HEK293 (cell line): ENCODE measurements around the gene GMPPA.

Experiments
- BCL11A ChIP-seq: fragments of 450-650 bp; formaldehyde crosslinking; IDR thresholded peaks from 2 replicates; pipeline ENCODE4 v1.5.1; 2016; ENCODE audit warnings: low read depth, missing biosample characterization, missing genetic modification characterization
- KLF17 ChIP-seq: fragments of 450-650 bp; formaldehyde crosslinking; IDR thresholded peaks from 2 replicates; pipeline ENCODE4 v1.5.1; 2016; ENCODE audit warnings: missing biosample characterization, missing genetic modification characterization
- KLF9 ChIP-seq: fragments of 450-650 bp; formaldehyde crosslinking; IDR thresholded peaks from 2 replicates; pipeline ENCODE4 v1.5.1; 2016; ENCODE audit warnings: missing biosample characterization, missing genetic modification characterization, low read depth
- TRIM28 ChIP-seq: IDR thresholded peaks from 2 replicates; pipeline ENCODE4 v1.6.1; 2011; ENCODE audit warnings: low read length, control low read depth, borderline replicate concordance
- WT1 ChIP-seq: fragments of 450-650 bp; formaldehyde crosslinking; IDR thresholded peaks from 2 replicates; pipeline ENCODE4 v1.5.1; 2016; ENCODE audit warnings: missing biosample characterization, missing genetic modification characterization
- ZBTB44 ChIP-seq: fragments of 450-650 bp; IDR thresholded peaks from 2 replicates; pipeline ENCODE4 v1.5.1; 2018; ENCODE audit warnings: missing biosample characterization, mild to moderate bottlenecking, missing genetic modification characterization
- ZFP37 ChIP-seq: fragments of 450-650 bp; formaldehyde crosslinking; IDR thresholded peaks from 2 replicates; pipeline ENCODE4 v1.5.1; 2016; ENCODE audit warnings: missing biosample characterization, missing genetic modification characterization
- ZNF133 ChIP-seq: fragments of 450-650 bp; formaldehyde crosslinking; IDR thresholded peaks from 2 replicates; pipeline ENCODE4 v1.5.1; 2016; ENCODE audit warnings: missing biosample characterization, missing genetic modification characterization
- ZNF398 ChIP-seq: fragments of 450-650 bp; formaldehyde crosslinking; IDR thresholded peaks from 2 replicates; pipeline ENCODE4 v1.5.1; 2017; ENCODE audit warnings: missing biosample characterization, missing genetic modification characterization
- ZNF501 ChIP-seq: fragments of 450-650 bp; formaldehyde crosslinking; IDR thresholded peaks from 2 replicates; pipeline ENCODE4 v1.5.1; 2016; ENCODE audit warnings: missing biosample characterization, missing genetic modification characterization
- ZNF518A ChIP-seq: fragments of 450-650 bp; formaldehyde crosslinking; conservative IDR thresholded peaks from 2 replicates; pipeline ENCODE4 v1.5.1; 2016; ENCODE audit warnings: low read depth, missing biosample characterization, missing genetic modification characterization
- ZNF626 ChIP-seq: fragments of 450-650 bp; sonication (Bioruptor Pico); formaldehyde crosslinking; IDR thresholded peaks from 2 replicates; pipeline ENCODE4 v1.5.1; 2018; ENCODE audit warnings: missing biosample characterization, missing genetic modification characterization, inconsistent platforms
- ZNF629 ChIP-seq: fragments of 450-650 bp; formaldehyde crosslinking; IDR thresholded peaks from 2 replicates; pipeline ENCODE4 v1.5.1; 2017; ENCODE audit warnings: missing biosample characterization, missing genetic modification characterization
- ZNF76 ChIP-seq: fragments of 450-650 bp; formaldehyde crosslinking; IDR thresholded peaks from 2 replicates; pipeline ENCODE4; 2016; ENCODE audit warnings: low read depth, missing biosample characterization, missing genetic modification characterization, borderline replicate concordance
- TF ChIP-seq, protein P1 (sequence below): fragments of 450-650 bp; formaldehyde crosslinking; IDR thresholded peaks from 2 replicates; pipeline ENCODE4 v1.5.1; 2017; ENCODE audit warnings: missing biosample characterization, missing genetic modification characterization
- TF ChIP-seq, protein P2 (sequence below): fragments of 450-650 bp; formaldehyde crosslinking; IDR thresholded peaks from 2 replicates; pipeline ENCODE4 v1.5.1; 2016; ENCODE audit warnings: missing biosample characterization, missing genetic modification characterization
- TF ChIP-seq, protein P3 (sequence below): fragments of 450-650 bp; formaldehyde crosslinking; IDR thresholded peaks from 2 replicates; pipeline ENCODE4 v1.5.1; 2016; ENCODE audit warnings: missing biosample characterization, missing genetic modification characterization
- TF ChIP-seq, protein P4 (sequence below): fragments of 450-650 bp; formaldehyde crosslinking; IDR thresholded peaks from 2 replicates; pipeline ENCODE4 v1.5.1; 2016; ENCODE audit warnings: missing biosample characterization, missing genetic modification characterization

Gene GMPPA

DNA sequence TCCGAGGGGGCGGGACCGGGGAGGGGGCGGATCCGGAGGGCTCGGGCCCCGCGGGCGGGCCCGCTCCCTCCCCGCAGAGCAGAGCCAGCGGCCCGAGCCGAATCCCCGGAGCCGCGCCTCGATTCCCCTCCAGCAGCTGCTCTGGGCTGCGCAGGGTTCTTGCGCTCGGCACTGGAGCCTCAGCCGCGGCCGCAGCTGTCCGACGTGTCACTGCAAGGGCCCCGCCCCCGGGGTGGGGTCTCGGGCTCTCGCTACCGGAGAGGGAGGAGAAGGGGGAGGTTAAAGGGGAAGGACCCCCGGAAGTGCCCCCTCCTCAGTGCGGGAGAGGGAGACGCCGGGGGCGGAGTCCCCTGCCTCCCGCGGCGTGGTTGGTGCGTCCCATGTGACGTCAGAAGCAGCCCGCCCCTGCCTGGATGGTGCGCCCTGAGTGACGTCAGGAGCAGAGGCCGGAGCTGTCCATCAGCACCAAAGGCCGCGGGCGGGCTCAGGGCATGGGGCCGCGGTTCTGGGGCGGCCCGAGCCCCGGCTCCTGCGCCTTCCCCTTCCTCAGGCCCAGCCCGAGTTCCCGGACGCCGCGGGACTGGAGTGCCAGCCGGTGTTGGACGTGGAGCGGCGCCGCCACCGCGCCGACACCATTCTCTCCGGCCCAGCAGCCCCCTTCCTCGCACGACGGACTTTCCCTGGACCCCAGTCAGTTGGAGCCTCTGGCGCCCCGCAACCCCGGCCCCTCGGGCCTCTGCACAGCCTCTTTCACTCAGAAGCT, 45.1 kb downstream of the GMPPA start, which contains the start of the genes CHPF and TMEM198 (continued):
- TF ChIP-seq ZNF133: no peak
- no peak for TF ChIP-seq TRIM28
- TF ChIP-seq ZNF398 (tag by site-specific recombination): peak; percentile 98
- TF ChIP-seq, protein P1, sequence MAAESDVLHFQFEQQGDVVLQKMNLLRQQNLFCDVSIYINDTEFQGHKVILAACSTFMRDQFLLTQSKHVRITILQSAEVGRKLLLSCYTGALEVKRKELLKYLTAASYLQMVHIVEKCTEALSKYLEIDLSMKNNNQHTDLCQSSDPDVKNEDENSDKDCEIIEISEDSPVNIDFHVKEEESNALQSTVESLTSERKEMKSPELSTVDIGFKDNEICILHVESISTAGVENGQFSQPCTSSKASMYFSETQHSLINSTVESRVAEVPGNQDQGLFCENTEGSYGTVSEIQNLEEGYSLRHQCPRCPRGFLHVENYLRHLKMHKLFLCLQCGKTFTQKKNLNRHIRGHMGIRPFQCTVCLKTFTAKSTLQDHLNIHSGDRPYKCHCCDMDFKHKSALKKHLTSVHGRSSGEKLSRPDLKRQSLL (tag by site-specific recombination): peak; percentile 94
- TF ChIP-seq ZFP37: peak; percentile 60; the same call in 1 of the 2 replicates
- TF ChIP-seq ZNF626: no peak
- TF ChIP-seq ZNF76: 0 out of 2 replicates have a peak, but pooled peaks have one; percentile 27
- TF ChIP-seq, protein P2, sequence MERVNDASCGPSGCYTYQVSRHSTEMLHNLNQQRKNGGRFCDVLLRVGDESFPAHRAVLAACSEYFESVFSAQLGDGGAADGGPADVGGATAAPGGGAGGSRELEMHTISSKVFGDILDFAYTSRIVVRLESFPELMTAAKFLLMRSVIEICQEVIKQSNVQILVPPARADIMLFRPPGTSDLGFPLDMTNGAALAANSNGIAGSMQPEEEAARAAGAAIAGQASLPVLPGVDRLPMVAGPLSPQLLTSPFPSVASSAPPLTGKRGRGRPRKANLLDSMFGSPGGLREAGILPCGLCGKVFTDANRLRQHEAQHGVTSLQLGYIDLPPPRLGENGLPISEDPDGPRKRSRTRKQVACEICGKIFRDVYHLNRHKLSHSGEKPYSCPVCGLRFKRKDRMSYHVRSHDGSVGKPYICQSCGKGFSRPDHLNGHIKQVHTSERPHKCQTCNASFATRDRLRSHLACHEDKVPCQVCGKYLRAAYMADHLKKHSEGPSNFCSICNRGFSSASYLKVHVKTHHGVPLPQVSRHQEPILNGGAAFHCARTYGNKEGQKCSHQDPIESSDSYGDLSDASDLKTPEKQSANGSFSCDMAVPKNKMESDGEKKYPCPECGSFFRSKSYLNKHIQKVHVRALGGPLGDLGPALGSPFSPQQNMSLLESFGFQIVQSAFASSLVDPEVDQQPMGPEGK (tag by site-specific recombination): peak; percentile 99
- TF ChIP-seq ZBTB44 (tag by site-specific recombination): 0 out of 2 replicates have a peak, but pooled peaks have one; percentile 43
- TF ChIP-seq ZNF501: 0 out of 2 replicates have a peak, but pooled peaks have one; percentile 37
- 0 out of 2 replicates have a peak, but pooled peaks have one; percentile 36 for TF ChIP-seq ZNF518A (tag by site-specific recombination)
- TF ChIP-seq BCL11A: peak; percentile 77; the same call in 1 of the 2 replicates
- TF ChIP-seq, protein P3, sequence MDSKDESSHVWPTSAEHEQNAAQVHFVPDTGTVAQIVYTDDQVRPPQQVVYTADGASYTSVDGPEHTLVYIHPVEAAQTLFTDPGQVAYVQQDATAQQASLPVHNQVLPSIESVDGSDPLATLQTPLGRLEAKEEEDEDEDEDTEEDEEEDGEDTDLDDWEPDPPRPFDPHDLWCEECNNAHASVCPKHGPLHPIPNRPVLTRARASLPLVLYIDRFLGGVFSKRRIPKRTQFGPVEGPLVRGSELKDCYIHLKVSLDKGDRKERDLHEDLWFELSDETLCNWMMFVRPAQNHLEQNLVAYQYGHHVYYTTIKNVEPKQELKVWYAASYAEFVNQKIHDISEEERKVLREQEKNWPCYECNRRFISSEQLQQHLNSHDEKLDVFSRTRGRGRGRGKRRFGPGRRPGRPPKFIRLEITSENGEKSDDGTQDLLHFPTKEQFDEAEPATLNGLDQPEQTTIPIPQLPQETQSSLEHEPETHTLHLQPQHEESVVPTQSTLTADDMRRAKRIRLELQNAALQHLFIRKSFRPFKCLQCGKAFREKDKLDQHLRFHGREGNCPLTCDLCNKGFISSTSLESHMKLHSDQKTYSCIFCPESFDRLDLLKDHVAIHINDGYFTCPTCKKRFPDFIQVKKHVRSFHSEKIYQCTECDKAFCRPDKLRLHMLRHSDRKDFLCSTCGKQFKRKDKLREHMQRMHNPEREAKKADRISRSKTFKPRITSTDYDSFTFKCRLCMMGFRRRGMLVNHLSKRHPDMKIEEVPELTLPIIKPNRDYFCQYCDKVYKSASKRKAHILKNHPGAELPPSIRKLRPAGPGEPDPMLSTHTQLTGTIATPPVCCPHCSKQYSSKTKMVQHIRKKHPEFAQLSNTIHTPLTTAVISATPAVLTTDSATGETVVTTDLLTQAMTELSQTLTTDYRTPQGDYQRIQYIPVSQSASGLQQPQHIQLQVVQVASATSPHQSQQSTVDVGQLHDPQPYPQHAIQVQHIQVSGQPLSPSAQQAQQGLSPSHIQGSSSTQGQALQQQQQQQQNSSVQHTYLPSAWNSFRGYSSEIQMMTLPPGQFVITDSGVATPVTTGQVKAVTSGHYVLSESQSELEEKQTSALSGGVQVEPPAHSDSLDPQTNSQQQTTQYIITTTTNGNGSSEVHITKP (tag by site-specific recombination): peak; percentile 99
- TF ChIP-seq, protein P4, sequence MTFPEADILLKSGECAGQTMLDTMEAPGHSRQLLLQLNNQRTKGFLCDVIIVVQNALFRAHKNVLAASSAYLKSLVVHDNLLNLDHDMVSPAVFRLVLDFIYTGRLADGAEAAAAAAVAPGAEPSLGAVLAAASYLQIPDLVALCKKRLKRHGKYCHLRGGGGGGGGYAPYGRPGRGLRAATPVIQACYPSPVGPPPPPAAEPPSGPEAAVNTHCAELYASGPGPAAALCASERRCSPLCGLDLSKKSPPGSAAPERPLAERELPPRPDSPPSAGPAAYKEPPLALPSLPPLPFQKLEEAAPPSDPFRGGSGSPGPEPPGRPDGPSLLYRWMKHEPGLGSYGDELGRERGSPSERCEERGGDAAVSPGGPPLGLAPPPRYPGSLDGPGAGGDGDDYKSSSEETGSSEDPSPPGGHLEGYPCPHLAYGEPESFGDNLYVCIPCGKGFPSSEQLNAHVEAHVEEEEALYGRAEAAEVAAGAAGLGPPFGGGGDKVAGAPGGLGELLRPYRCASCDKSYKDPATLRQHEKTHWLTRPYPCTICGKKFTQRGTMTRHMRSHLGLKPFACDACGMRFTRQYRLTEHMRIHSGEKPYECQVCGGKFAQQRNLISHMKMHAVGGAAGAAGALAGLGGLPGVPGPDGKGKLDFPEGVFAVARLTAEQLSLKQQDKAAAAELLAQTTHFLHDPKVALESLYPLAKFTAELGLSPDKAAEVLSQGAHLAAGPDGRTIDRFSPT (tag by site-specific recombination): peak; percentile 52; the same call in 1 of the 2 replicates
- TF ChIP-seq KLF9 (tag by site-specific recombination): peak; percentile 89
- TF ChIP-seq ZNF629 (tag by site-specific recombination): peak; percentile 99
- peak; percentile 44 for TF ChIP-seq KLF17 (tag by site-specific recombination)
- TF ChIP-seq WT1: peak; percentile 53; the same call in 1 of the 2 replicates
